Measurements from ENCODE around the gene MAD1L1.

The MAD1L1 gene

DNA sequence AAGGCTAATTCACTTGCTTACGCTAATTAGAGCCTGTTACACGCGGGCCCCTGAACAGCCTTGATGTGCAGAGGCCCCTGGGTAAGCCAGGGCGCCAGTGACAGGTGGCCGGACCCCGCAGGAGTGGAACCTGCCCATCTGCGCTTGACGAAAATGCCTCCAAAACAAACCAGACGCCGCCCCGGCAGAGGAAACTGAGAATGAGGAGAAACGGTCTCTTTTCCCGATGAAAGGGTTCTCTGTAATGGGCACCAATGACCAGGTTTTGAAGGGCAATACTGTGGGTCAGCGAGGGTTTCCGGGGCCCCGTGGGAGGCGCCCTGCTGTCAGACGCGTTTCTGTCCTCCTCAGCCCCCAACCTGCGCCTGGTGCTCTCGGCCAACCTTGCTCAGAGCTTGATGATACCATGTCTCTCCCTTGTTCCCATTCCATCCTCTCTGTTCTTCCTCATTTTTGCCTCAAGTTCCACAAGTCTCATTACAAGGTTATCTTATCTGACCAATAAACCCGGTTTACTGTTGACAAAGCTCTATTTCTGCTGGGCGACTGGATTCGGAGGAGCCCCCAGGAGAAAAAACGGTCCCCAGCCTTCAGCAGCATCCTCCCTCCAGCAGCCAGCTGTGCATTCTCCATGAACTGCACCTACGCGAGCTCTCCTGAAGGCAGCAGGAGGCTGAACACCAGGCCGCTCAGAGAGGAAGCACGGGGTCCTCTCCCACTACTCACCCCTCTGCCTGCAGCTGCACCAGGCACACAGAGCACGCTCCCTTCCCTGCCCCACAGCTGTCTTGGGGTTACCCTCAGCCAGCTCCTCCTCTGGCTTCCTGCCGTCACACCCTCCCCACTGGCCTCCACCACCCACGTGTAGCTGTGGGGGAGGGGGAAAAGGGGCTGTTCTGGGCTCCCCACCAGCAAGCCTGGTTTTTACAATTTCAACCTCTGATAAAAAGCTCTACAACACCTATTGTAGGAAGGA is 202.0 kb downstream of the MAD1L1 start:
- no peaks in the 10 kb centered on the region for H3K27me3 ChIP-seq (ENCODE audit: control insufficient read depth in 1 of 2, insufficient read depth in 2 of 2, low read length in 2 of 2)
- peaks cover 6% of the 10 kb centered on the region for H3K4me1 ChIP-seq (ENCODE audit: control insufficient read depth, insufficient read depth, low read length)
- H3K9me3 ChIP-seq (ENCODE audit: control insufficient read depth in 2 of 2, low read length in 2 of 2): peaks cover 0 to 6% of the 10 kb centered on the region in 2 donors
- no peak overlapping the region for H3K9ac ChIP-seq (ENCODE audit: low read length in 2 of 2)
- H3K36me3 ChIP-seq (ENCODE audit: control insufficient read depth in 2 of 2, insufficient read depth in 2 of 2, low read length in 2 of 2): no peaks in the 10 kb centered on the region
- no peak overlapping the region for H3K4me3 ChIP-seq (ENCODE audit: low read length in 2 of 2)
- H3K27ac ChIP-seq (ENCODE audit: low read length): no peak overlapping the region

DNA sequence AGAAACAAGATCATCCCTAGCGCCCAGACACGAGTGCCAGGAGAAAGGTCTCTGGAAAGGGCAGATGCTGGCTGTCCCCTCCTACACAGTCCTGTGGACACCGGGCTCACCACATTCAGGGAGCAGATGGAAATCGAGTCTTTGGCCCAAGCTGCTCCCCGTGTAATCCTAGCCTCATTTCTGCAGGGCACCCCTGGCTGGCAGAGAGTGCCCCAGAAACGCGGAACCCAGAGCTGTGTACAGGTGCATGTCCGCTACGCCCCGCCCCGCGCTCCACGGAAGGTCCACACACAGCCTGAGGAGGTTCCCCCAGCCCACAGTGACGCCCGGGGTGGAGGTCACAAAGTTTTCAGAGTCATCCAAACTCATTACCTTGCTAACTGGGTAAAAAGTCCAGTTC is 202.8 kb downstream of the MAD1L1 start:
- Histone ChIP-seq H3K27me3 (ENCODE audit: control insufficient read depth in 1 of 2, insufficient read depth in 2 of 2, low read length in 2 of 2) (no peaks in the 10 kb centered on the region), H3K27ac (ENCODE audit: low read length) (no peak overlapping the region), H3K4me1 (ENCODE audit: control insufficient read depth, insufficient read depth, low read length) (peaks cover 6% of the 10 kb centered on the region), H3K9ac (ENCODE audit: low read length in 2 of 2) (no peak overlapping the region), H3K4me3 (ENCODE audit: low read length in 2 of 2) (no peak overlapping the region), H3K36me3 (ENCODE audit: control insufficient read depth in 2 of 2, insufficient read depth in 2 of 2, low read length in 2 of 2) (no peaks in the 10 kb centered on the region), H3K9me3 (ENCODE audit: control insufficient read depth in 2 of 2, low read length in 2 of 2) (peaks cover 0 to 8% of the 10 kb centered on the region in 2 donors)

DNA sequence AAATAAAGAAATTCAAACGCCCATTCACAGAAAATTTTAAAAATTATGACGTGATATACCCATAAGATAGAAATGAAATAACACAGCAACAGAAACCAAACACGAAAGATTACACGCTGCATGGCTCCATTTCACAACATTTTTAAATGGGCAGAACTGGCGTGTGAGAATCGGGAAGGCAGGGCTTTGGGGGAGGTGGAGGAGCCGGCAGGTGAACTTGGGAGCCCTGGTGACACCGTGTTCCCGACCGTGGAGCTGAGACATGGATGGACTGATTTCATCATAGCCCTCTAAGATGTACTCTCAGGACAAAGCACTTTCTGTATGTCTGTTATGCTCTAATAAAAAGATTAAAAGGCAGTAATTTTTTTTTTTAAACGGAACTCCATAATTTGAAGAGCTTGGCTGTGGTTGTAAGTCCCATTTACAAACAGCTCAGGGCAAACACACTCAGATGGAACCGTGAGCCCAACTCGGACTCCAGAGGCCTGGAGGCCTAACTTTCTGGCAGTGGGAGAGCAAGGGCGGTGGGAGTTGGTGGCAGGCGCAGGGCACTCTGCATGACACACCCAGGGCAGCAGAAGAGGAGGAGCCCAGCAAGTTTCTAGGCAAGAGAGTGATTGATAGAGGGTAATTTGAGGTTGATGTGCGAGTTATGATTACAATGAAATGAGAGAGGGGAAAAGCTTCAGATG is 203.4 kb downstream of the MAD1L1 start:
- Histone ChIP-seq H3K27me3 (ENCODE audit: control insufficient read depth in 1 of 2, insufficient read depth in 2 of 2, low read length in 2 of 2) (no peaks in the 10 kb centered on the region), H3K9me3 (ENCODE audit: control insufficient read depth in 2 of 2, low read length in 2 of 2) (peaks cover 0 to 11% of the 10 kb centered on the region in 2 donors), H3K36me3 (ENCODE audit: control insufficient read depth in 2 of 2, insufficient read depth in 2 of 2, low read length in 2 of 2) (no peaks in the 10 kb centered on the region), H3K27ac (ENCODE audit: low read length) (no peak overlapping the region), H3K4me1 (ENCODE audit: control insufficient read depth, insufficient read depth, low read length) (peaks cover 6% of the 10 kb centered on the region), H3K4me3 (ENCODE audit: low read length in 2 of 2) (no peak overlapping the region), H3K9ac (ENCODE audit: low read length in 2 of 2) (no peak overlapping the region)

DNA sequence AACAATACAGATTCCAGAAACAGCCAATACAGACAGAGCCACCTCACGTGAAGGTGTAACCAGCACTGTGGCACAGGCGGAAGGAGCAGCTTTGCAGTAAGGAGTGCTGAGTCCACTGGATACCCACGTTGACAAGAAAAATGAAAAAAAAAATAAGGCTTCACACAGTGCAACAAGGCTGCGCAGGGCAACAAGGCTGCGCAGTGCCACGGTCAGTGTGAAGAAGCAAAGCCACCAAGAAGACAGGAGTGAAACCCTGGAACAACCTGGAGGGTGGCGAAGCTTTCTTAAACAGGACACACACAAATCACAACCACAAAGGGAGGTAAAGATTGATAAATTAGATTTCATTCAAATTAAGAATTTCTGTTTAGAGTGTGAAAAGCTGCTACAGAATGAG is 204.0 kb downstream of the MAD1L1 start:
- H3K27me3 ChIP-seq (ENCODE audit: control insufficient read depth in 1 of 2, insufficient read depth in 2 of 2, low read length in 2 of 2): no peaks in the 10 kb centered on the region
- H3K9me3 ChIP-seq (ENCODE audit: control insufficient read depth in 2 of 2, low read length in 2 of 2): peaks cover 0 to 11% of the 10 kb centered on the region in 2 donors
- H3K27ac ChIP-seq (ENCODE audit: low read length): no peak overlapping the region
- no peak overlapping the region for H3K4me3 ChIP-seq (ENCODE audit: low read length in 2 of 2)
- no peak overlapping the region for H3K9ac ChIP-seq (ENCODE audit: low read length in 2 of 2)
- no peaks in the 10 kb centered on the region for H3K36me3 ChIP-seq (ENCODE audit: control insufficient read depth in 2 of 2, insufficient read depth in 2 of 2, low read length in 2 of 2)
- H3K4me1 ChIP-seq (ENCODE audit: control insufficient read depth, insufficient read depth, low read length): peaks cover 6% of the 10 kb centered on the region

DNA sequence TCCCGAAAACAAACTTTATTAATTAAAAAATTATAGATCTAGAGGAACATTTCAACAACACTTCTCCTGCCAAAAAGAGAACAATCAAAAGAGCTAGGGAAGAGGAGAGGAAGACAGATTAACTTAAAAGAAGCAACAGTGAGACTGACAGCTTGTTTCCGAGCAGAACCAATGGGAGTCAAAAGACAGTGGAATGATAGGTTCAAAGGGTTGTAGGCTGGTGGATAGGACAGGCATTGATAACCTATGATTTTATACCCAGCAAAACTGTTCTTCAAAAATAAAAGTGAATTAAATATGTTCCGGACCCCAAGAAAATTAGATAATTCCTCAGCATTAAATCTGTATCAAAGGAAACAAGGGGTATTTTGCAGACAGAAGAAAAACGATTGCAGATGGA is 207.6 kb downstream of the MAD1L1 start:
- Histone ChIP-seq H3K9me3 (ENCODE audit: control insufficient read depth in 2 of 2, low read length in 2 of 2) (peaks cover 0 to 11% of the 10 kb centered on the region in 2 donors), H3K4me3 (ENCODE audit: low read length in 2 of 2) (no peak overlapping the region), H3K36me3 (ENCODE audit: control insufficient read depth in 2 of 2, insufficient read depth in 2 of 2, low read length in 2 of 2) (no peaks in the 10 kb centered on the region), H3K27ac (ENCODE audit: low read length) (no peak overlapping the region), H3K4me1 (ENCODE audit: control insufficient read depth, insufficient read depth, low read length) (peaks cover 2% of the 10 kb centered on the region), H3K9ac (ENCODE audit: low read length in 2 of 2) (no peak overlapping the region), H3K27me3 (ENCODE audit: control insufficient read depth in 1 of 2, insufficient read depth in 2 of 2, low read length in 2 of 2) (no peaks in the 10 kb centered on the region)

DNA sequence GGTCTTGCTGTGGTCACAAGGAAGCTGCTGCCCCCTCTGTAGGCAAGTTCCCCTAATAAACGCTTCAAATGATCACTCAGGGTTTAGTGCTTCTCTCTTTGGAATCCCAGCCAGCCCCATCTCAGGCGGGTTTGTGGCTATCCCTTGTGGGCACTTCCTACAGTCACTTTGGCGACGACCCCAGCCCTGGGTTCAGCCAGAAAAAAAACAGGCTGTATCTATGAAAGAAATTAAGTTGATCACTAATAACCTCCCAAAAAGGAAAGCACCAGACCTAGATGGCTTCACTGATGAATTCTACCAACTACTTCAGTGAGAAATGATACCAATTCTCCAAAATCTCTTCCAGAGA is 208.2 kb downstream of the MAD1L1 start:
- Histone ChIP-seq H3K36me3 (ENCODE audit: control insufficient read depth in 2 of 2, insufficient read depth in 2 of 2, low read length in 2 of 2) (no peaks in the 10 kb centered on the region), H3K9ac (ENCODE audit: low read length in 2 of 2) (no peak overlapping the region), H3K27me3 (ENCODE audit: control insufficient read depth in 1 of 2, insufficient read depth in 2 of 2, low read length in 2 of 2) (no peaks in the 10 kb centered on the region), H3K4me3 (ENCODE audit: low read length in 2 of 2) (no peak overlapping the region), H3K4me1 (ENCODE audit: control insufficient read depth, insufficient read depth, low read length) (peaks cover 6% of the 10 kb centered on the region), H3K27ac (ENCODE audit: low read length) (no peak overlapping the region), H3K9me3 (ENCODE audit: control insufficient read depth in 2 of 2, low read length in 2 of 2) (peaks cover 0 to 11% of the 10 kb centered on the region in 2 donors)

DNA sequence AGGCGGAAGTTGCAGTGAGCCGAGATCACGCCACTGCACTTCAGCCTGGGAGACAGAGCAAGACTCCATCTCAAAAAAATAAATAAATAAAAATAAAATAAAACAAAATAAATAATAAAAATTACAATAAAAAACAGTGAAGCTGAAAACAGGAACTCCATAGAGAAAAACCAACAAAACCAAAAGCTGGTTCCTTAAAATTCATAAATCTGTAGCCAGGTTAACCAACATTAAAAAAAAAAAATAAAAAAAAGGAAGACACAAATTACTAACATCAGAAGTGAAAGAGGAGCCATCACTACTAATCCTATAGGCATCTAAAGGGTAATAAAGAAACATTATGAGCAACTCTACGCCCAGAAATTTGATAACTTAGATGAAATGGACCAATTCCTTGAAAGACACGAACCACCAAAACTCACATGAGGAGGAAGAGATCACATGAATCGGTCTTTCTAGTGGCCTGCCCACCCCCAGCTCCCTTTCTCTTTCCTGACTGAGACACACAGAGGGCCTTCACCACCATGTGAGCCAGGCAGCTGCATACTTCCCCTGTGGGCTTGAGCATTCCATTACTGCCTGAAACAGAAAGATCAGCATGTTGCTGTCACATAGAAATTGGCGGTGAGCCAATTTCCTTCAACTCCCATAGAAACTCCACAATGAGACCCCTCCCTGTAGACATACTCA is 208.7 kb downstream of the MAD1L1 start:
- Histone ChIP-seq H3K9ac (ENCODE audit: low read length in 2 of 2) (no peak overlapping the region), H3K27ac (ENCODE audit: low read length) (no peak overlapping the region), H3K36me3 (ENCODE audit: control insufficient read depth in 2 of 2, insufficient read depth in 2 of 2, low read length in 2 of 2) (no peaks in the 10 kb centered on the region), H3K9me3 (ENCODE audit: control insufficient read depth in 2 of 2, low read length in 2 of 2) (peaks cover 0 to 11% of the 10 kb centered on the region in 2 donors), H3K4me1 (ENCODE audit: control insufficient read depth, insufficient read depth, low read length) (peaks cover 8% of the 10 kb centered on the region), H3K4me3 (ENCODE audit: low read length in 2 of 2) (no peak overlapping the region), H3K27me3 (ENCODE audit: control insufficient read depth in 1 of 2, insufficient read depth in 2 of 2, low read length in 2 of 2) (no peaks in the 10 kb centered on the region)

DNA sequence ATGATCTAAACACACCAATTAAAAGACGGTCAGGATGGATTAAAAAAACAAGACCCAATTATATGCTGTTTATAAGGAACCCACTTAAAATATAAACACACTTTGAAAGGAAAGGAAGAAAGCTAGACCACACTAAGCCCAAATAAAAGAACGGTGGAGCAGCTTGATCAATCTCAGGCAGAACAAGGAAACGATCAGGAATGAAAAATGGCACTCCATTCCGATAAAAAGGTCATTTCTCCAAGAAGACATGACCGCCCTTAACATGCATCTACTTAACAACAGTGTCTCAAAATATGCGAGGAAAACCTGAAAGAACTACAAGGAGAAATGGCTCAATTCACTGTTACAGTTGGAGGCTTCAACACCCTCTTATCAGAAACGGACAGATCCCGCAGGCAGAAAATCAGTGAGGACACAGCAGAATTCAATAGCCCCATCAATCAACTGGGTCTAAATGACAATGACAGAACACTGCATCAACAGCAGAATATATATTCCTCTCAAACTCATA is 210.0 kb downstream of the MAD1L1 start:
- Histone ChIP-seq H3K9ac (ENCODE audit: low read length in 2 of 2) (no peak overlapping the region), H3K36me3 (ENCODE audit: control insufficient read depth in 2 of 2, insufficient read depth in 2 of 2, low read length in 2 of 2) (no peaks in the 10 kb centered on the region), H3K27ac (ENCODE audit: low read length) (no peak overlapping the region), H3K4me1 (ENCODE audit: control insufficient read depth, insufficient read depth, low read length) (peaks cover 9% of the 10 kb centered on the region), H3K9me3 (ENCODE audit: control insufficient read depth in 2 of 2, low read length in 2 of 2) (peaks cover 0 to 5% of the 10 kb centered on the region in 2 donors), H3K4me3 (ENCODE audit: low read length in 2 of 2) (no peak overlapping the region), H3K27me3 (ENCODE audit: control insufficient read depth in 1 of 2, insufficient read depth in 2 of 2, low read length in 2 of 2) (no peaks in the 10 kb centered on the region)

DNA sequence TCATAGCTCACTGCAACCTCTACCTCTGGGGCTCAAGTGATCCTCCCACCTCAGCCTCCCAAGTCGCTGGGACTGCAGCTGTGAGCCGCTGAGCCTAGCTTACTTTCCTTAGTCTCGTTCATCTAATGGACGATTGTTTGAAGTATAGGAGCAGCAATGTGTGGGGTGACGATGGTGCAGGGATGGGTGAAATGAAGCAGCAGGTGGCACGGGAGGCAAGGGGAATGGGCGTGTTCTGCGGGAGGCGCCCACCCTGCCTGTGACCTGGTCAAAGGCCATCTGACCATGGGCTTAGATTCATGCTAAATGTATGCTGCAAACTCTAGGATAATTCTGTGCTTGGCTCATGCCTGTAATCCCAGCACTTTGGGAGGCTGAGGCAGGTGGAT is 210.7 kb downstream of the MAD1L1 start:
- Histone ChIP-seq H3K36me3 (ENCODE audit: control insufficient read depth in 2 of 2, insufficient read depth in 2 of 2, low read length in 2 of 2) (no peaks in the 10 kb centered on the region), H3K27me3 (ENCODE audit: control insufficient read depth in 1 of 2, insufficient read depth in 2 of 2, low read length in 2 of 2) (no peaks in the 10 kb centered on the region), H3K4me1 (ENCODE audit: control insufficient read depth, insufficient read depth, low read length) (peaks cover 9% of the 10 kb centered on the region), H3K9ac (ENCODE audit: low read length in 2 of 2) (no peak overlapping the region), H3K9me3 (ENCODE audit: control insufficient read depth in 2 of 2, low read length in 2 of 2) (peaks cover 0 to 5% of the 10 kb centered on the region in 2 donors), H3K4me3 (ENCODE audit: low read length in 2 of 2) (no peak overlapping the region), H3K27ac (ENCODE audit: low read length) (no peak overlapping the region)

DNA sequence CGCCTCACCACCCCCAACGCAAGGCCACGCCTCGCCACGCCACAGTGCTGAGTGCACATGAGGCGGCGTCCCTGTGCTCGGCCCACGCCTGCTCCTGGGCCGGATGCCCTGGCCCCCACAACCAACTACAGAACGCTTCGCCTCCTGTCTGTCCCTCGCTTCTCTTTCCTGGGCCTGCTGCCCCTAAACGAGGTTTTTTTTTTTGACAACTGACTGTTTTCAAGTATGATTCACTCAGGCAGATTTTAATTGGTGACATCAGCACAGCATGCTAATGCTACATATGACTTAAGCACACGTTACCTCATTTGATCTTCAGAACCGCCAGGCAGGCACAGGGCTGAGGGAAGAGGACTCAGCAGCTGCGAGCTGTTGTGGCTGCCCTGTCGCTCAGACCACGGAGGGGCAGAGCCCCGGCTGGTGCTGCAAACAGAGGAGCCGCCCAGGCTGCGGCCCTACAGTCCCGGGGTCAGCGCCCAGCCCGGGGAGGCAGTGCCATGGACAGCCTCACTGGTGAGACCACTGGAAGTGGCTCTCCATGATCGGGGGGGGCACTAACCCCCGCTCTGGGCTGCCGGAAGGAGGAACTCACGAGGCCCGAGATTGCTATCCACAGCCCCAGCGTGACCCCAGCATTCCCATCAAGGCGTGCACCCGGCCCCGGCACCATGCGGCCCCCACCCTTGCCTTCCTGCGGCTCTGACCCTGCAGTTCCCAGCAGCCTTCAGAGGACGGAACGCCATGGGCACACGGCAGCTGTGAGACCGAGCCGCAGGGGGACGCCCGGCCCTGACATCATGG is 212.8 kb downstream of the MAD1L1 start:
- Histone ChIP-seq H3K4me3 (ENCODE audit: low read length in 2 of 2) (no peak overlapping the region), H3K27me3 (ENCODE audit: control insufficient read depth in 1 of 2, insufficient read depth in 2 of 2, low read length in 2 of 2) (no peaks in the 10 kb centered on the region), H3K4me1 (ENCODE audit: control insufficient read depth, insufficient read depth, low read length) (peaks cover 9% of the 10 kb centered on the region), H3K9ac (ENCODE audit: low read length in 2 of 2) (no peak overlapping the region), H3K36me3 (ENCODE audit: control insufficient read depth in 2 of 2, insufficient read depth in 2 of 2, low read length in 2 of 2) (no peaks in the 10 kb centered on the region), H3K27ac (ENCODE audit: low read length) (no peak overlapping the region), H3K9me3 (ENCODE audit: control insufficient read depth in 2 of 2, low read length in 2 of 2) (peaks cover 0 to 3% of the 10 kb centered on the region in 2 donors)
